T-helper 17 cell (primary cell): ENCODE results near the gene FMR1. TPM values are rescaled to one million over a fixed set of nuclear protein-coding genes. Genes with fewer than 3 reads are reported as not detected.

Experiments used
- ATAC-seq: fragments of 150-1000 bp; cut with Tn5 transposase; 2 replicates; pipeline ENCODE4 v1.10.0; 2021; ENCODE audit warnings: mild to moderate bottlenecking, moderate library complexity
- DNase-seq, 3 donors: peaks; one replicate each; pipeline versions ENCODE4 v3.0.0 to v3.0.0-alpha.2; 2020 to 2021
- H3K9me3 ChIP-seq: one replicate; pipeline ENCODE4 v1.7.0; 2013; ENCODE audit warnings: low read length, mild to moderate bottlenecking; ENCODE audit not compliant: control insufficient read depth, poor library complexity, severe bottlenecking
- H3K27ac Mint-ChIP-seq: one replicate; pipeline ENCODE4 v1.8.0; 2022; ENCODE audit warnings: mild to moderate bottlenecking, moderate library complexity, mixed read lengths
- H3K27me3 Mint-ChIP-seq: one replicate; pipeline ENCODE4 v1.8.0; 2022; ENCODE audit warnings: mixed read lengths
- H3K36me3 Mint-ChIP-seq: one replicate; pipeline ENCODE4 v1.8.0; 2022; ENCODE audit warnings: low read depth, mixed read lengths
- H3K4me1 Mint-ChIP-seq: one replicate; pipeline ENCODE4 v1.8.0; 2022; ENCODE audit warnings: mild to moderate bottlenecking, mixed read lengths
- H3K4me3 Mint-ChIP-seq: one replicate; pipeline ENCODE4 v1.8.0; 2022; ENCODE audit warnings: mild to moderate bottlenecking, moderate library complexity, mixed read lengths
- total RNA-seq, 4 donors: library from RNA in 2 of 4; stranded (reverse) in 2 of 4; gene quantifications; one replicate each; pipeline ENCODE4 v1.2.3 and lab custom pipeline; 2022 to 2026

The FMR1 gene
- total RNA-seq, 2 donors from 2014 or later = 75.2 to 83.1 TPM

- ATAC-seq (no peak), DNase-seq (no peak)
- H3K9me3 ChIP-seq = no peaks in the 10 kb centered on the region
- Mint-ChIP-seq H3K4me1 (peaks cover 2% of the 10 kb centered on the region), H3K27ac (no peak overlapping the region), H3K27me3 (no peaks in the 10 kb centered on the region), H3K4me3 (no peak overlapping the region), H3K36me3 (no peaks in the 10 kb centered on the region)
Observed at GRCh38 chrX:147933815-147934214, 22.1 kb downstream of the FMR1 start.

- Mint-ChIP-seq H3K27ac (no peak overlapping the region), H3K36me3 (no peaks in the 10 kb centered on the region), H3K27me3 (no peaks in the 10 kb centered on the region), H3K4me1 (no peaks in the 10 kb centered on the region), H3K4me3 (no peak overlapping the region)
- no peaks in the 10 kb centered on the region for H3K9me3 ChIP-seq
- no peak for ATAC-seq
- DNase-seq = no peak
Observed at GRCh38 chrX:147935156-147935758, 23.5 kb downstream of the FMR1 start.

- peaks cover 5% of the 10 kb centered on the region for H3K36me3 Mint-ChIP-seq
- no peak overlapping the region for H3K4me3 Mint-ChIP-seq
- H3K4me1 Mint-ChIP-seq = no peaks in the 10 kb centered on the region
- H3K27ac Mint-ChIP-seq = no peak overlapping the region
- no peaks in the 10 kb centered on the region for H3K27me3 Mint-ChIP-seq
- ATAC-seq (no peak), DNase-seq (no peak)
- H3K9me3 ChIP-seq = no peaks in the 10 kb centered on the region
Observed at GRCh38 chrX:147945286-147945685, 33.6 kb downstream of the FMR1 start.

DNA sequence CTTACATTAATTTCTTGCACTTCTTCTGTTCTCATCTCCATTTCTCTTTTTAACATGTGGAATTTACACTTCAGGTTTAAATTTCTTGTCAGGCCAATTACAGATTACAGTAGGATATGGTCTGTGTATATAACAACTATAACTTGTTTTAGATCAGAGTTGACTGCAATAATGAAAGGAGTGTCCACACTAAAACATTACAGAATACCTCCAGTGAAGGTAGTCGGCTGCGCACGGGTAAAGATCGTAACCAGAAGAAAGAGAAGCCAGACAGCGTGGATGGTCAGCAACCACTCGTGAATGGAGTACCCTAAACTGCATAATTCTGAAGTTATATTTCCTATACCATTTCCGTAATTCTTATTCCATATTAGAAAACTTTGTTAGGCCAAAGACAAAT is 36.8 kb downstream of the FMR1 start:
- no peak overlapping the region for H3K4me3 Mint-ChIP-seq
- H3K36me3 Mint-ChIP-seq = peaks cover 4% of the 10 kb centered on the region

GRCh38 chrX:147950352-147950751 is 38.6 kb downstream of the FMR1 start:
- no peaks in the 10 kb centered on the region for H3K27me3 Mint-ChIP-seq
- peaks cover 2% of the 10 kb centered on the region for H3K36me3 Mint-ChIP-seq
- no peak overlapping the region for H3K4me3 Mint-ChIP-seq
- ATAC-seq = no peak
- H3K4me1 Mint-ChIP-seq = no peaks in the 10 kb centered on the region
- no peak for DNase-seq
- no peak overlapping the region for H3K27ac Mint-ChIP-seq
- no peaks in the 10 kb centered on the region for H3K9me3 ChIP-seq

More for the DNA sequence above, 36.8 kb downstream of the FMR1 start:
- H3K27me3 Mint-ChIP-seq = no peaks in the 10 kb centered on the region
- no peaks in the 10 kb centered on the region for H3K9me3 ChIP-seq
- ATAC-seq = no peak
- no peak overlapping the region for H3K27ac Mint-ChIP-seq
- DNase-seq = no peak
- no peaks in the 10 kb centered on the region for H3K4me1 Mint-ChIP-seq

- no peak overlapping the region for H3K4me3 Mint-ChIP-seq
- no peaks in the 10 kb centered on the region for H3K4me1 Mint-ChIP-seq
- no peak overlapping the region for H3K27ac Mint-ChIP-seq
- H3K9me3 ChIP-seq = no peaks in the 10 kb centered on the region
- no peaks in the 10 kb centered on the region for H3K27me3 Mint-ChIP-seq
- DNase-seq = no peak
- ATAC-seq = no peak
- H3K36me3 Mint-ChIP-seq = peaks cover 3% of the 10 kb centered on the region
Observed at GRCh38 chrX:147953976-147954375, 42.3 kb downstream of the FMR1 start.

DNA sequence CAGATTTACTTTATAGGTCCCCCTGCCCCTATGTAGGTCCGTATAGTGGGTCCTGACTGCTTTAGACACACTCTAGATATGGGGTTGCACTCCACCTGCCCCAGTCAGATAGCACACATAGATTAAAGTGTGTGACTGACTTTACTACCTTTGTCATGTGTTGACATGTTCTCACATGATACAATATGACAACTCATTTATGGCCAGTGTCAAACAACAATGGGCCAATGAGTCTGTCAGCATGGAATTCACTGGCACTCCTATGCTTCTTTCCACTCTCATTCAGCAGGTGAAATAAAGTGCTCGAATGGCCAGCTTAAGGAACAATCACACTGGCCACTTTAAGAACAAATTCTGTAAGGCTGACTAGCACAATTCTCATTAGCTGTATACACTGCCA is 45.6 kb downstream of the FMR1 start:
- no peak overlapping the region for H3K4me3 Mint-ChIP-seq
- no peak for ATAC-seq
- H3K27me3 Mint-ChIP-seq = no peaks in the 10 kb centered on the region

GRCh38 chrX:147958291-147958690 is 46.6 kb downstream of the FMR1 start:
- Mint-ChIP-seq H3K36me3 (peaks cover 3% of the 10 kb centered on the region), H3K4me1 (no peaks in the 10 kb centered on the region), H3K27ac (no peak overlapping the region), H3K4me3 (no peak overlapping the region), H3K27me3 (no peaks in the 10 kb centered on the region)
- ATAC-seq (no peak), DNase-seq (no peak)
- no peaks in the 10 kb centered on the region for H3K9me3 ChIP-seq

More for the DNA sequence above, 45.6 kb downstream of the FMR1 start:
- peaks cover 3% of the 10 kb centered on the region for H3K36me3 Mint-ChIP-seq
- no peak overlapping the region for H3K27ac Mint-ChIP-seq
- DNase-seq = no peak
- H3K4me1 Mint-ChIP-seq = no peaks in the 10 kb centered on the region
- H3K9me3 ChIP-seq = no peaks in the 10 kb centered on the region

GRCh38 chrX:147960722-147961121 is 49.0 kb downstream of the FMR1 start:
- Mint-ChIP-seq H3K36me3 (peaks cover 3% of the 10 kb centered on the region), H3K27ac (no peak overlapping the region), H3K27me3 (no peaks in the 10 kb centered on the region), H3K4me1 (no peaks in the 10 kb centered on the region), H3K4me3 (no peak overlapping the region)
- ATAC-seq (no peak), DNase-seq (no peak)
- no peaks in the 10 kb centered on the region for H3K9me3 ChIP-seq

DNA sequence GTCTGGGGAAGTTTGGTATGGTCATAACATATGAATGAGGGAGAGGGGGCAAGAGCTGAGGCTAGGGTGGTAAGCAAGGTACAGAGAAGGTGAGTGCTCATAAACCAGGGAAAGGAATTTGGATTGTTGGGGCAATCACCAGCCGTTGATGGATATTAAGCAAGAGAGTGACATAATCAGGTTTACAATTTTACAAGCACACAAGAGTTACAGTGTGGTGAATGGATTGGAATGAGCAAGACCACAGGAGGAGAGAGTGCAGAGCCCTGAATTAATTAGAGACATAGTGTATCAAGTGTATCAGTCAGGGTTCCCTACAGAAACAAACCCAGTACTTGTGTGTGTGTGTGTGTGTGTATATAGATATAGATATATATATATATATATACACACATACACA is 50.8 kb downstream of the FMR1 start:
- H3K9me3 ChIP-seq = no peaks in the 10 kb centered on the region
- no peak overlapping the region for H3K4me3 Mint-ChIP-seq
- peaks cover 2% of the 10 kb centered on the region for H3K36me3 Mint-ChIP-seq
- H3K27ac Mint-ChIP-seq = no peak overlapping the region
- no peaks in the 10 kb centered on the region for H3K27me3 Mint-ChIP-seq
- DNase-seq = no peak
- no peaks in the 10 kb centered on the region for H3K4me1 Mint-ChIP-seq
- ATAC-seq = no peak

DNA sequence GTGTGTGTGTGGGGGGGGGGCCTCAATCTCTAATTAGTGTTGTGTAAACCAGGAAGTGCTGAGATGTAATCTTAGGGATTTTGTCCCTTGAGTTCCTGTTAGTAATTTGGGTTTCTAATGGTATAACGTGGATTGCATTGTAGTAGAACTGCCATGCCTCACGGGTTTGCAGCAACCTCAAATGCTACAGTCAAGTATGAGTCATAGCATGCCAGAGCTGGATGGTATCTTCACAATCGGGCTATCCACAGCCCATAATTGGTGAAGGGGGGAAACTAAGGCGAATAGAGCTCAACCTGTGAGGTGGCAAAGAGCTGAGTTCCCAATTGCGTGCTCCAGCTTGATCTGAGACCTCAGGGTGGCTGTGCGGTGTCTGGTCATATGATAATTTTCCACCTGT is 67.2 kb downstream of the FMR1 start:
- H3K9me3 ChIP-seq = no peaks in the 10 kb centered on the region
- Mint-ChIP-seq H3K27ac (no peak overlapping the region), H3K36me3 (no peaks in the 10 kb centered on the region), H3K4me3 (no peak overlapping the region), H3K27me3 (no peaks in the 10 kb centered on the region), H3K4me1 (no peaks in the 10 kb centered on the region)
- ATAC-seq (no peak), DNase-seq (no peak)

DNA sequence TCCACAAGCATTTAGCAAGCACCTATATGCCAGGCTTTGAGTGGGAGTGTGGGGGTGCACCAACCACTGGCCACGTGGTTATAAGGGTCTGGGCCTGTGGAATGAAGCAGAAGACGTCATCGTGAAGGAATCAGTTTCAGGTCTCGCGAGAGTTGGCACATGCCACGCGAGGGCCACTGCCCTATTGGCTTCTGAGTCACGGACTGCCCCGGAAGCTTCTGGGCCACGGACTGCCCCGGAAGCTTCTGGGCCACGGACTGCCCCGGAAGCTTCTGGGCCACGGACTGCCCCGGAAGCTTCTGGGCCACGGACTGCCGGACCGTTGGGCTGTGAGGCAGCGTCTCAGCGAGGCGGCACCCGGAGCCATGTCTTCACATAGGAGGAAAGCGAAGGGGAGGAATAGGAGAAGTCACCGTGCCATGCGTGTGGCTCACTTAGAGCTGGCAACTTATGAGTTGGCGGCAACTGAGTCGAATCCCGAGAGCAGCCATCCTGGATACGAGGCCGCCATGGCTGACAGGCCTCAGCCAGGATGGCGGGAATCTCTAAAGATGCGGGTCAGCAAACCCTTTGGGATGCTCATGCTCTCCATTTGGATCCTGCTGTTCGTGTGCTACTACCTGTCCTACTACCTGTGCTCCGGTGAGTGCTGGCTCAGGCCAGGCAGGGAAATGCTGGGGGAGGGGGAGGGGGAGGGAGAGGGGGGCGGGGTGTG is 69.5 kb downstream of the FMR1 start, which contains the start of gene FMR1NB:
Gene FMR1NB (plus strand): TSS at position 300 of the 715 bp plus-strand sequence. CDS start 66 bp downstream, at position 366.
- no peak for ATAC-seq
- H3K4me1 Mint-ChIP-seq = no peaks in the 10 kb centered on the region
- H3K9me3 ChIP-seq = no peaks in the 10 kb centered on the region
- no peak for DNase-seq
- no peaks in the 10 kb centered on the region for H3K36me3 Mint-ChIP-seq
- H3K27ac Mint-ChIP-seq = no peak within 1 kb of the TSS
- H3K27me3 Mint-ChIP-seq = no peaks in the 10 kb centered on the region
- H3K4me3 Mint-ChIP-seq = no peak within 1 kb of the TSS
